Keratinocyte (primary cell): ENCODE results near the gene STK40. TPM values are rescaled to one million over a fixed set of nuclear protein-coding genes. Genes with fewer than 3 reads are reported as not detected.

ENCODE experiments used
- DNase-seq: peaks from one replicate; pipeline ENCODE4 v3.0.0-alpha.2; 2011; ENCODE audit warnings: low read depth, missing footprints, low spot score
- FAIRE-seq: peaks from 2 replicates; lab custom pipeline; 2011; peaks lifted over from hg19 to GRCh38; lab: Jason Lieb, UNC
- H2AFZ ChIP-seq: 2 replicates; pipeline ENCODE4 v1.6.0; 2012; ENCODE audit warnings: low read length, control low read depth, inconsistent platforms; ENCODE audit not compliant: control insufficient read depth
- H3K27ac ChIP-seq: 2 replicates; pipeline ENCODE4 v1.5.1; 2011; ENCODE audit warnings: low read length; ENCODE audit not compliant: control insufficient read depth, insufficient read depth
- H3K27me3 ChIP-seq: 3 replicates; pipeline ENCODE4 v1.6.0; 2011; ENCODE audit warnings: low read length; ENCODE audit not compliant: control insufficient read depth, insufficient read depth; ENCODE audit errors: extremely low read depth
- H3K36me3 ChIP-seq, 2 experiments: 2 replicates in 1 of 2; 3 replicates in 1 of 2; pipeline ENCODE4 v1.5.1; 2011; ENCODE audit warnings: low read length in 2 of 2, mild to moderate bottlenecking in 1 of 2; ENCODE audit not compliant: control insufficient read depth in 2 of 2, insufficient read depth in 2 of 2; ENCODE audit errors: extremely low read depth in 1 of 2
- H3K4me1 ChIP-seq: 3 replicates; pipeline ENCODE4 v1.5.1; 2011; ENCODE audit warnings: low read length; ENCODE audit not compliant: control insufficient read depth, insufficient read depth; ENCODE audit errors: extremely low read depth
- H3K4me2 ChIP-seq: 3 replicates; pipeline ENCODE4 v1.6.0; 2011; ENCODE audit warnings: low read depth, low read length; ENCODE audit not compliant: control insufficient read depth, insufficient read depth; ENCODE audit errors: extremely low read depth
- H3K4me3 ChIP-seq, 3 experiments: fragments of 200-600 bp in 1 of 3; sonication (generic) in 1 of 3; 2 replicates in 2 of 3; 3 replicates in 1 of 3; pipeline ENCODE4 v1.5.1; 2011 to 2016; ENCODE audit warnings: low read length in 3 of 3, mild to moderate bottlenecking in 3 of 3, control low read depth in 2 of 3, inconsistent platforms in 1 of 3, low read depth in 1 of 3, mixed read lengths in 1 of 3, mixed run types in 1 of 3, moderate library complexity in 1 of 3; ENCODE audit not compliant: control insufficient read depth in 2 of 3, insufficient read depth in 2 of 3; ENCODE audit errors: extremely low read depth in 1 of 3
- H3K79me2 ChIP-seq: 2 replicates; pipeline ENCODE4 v1.6.0; 2012; ENCODE audit warnings: low read length; ENCODE audit not compliant: control insufficient read depth, insufficient read depth
- H3K9ac ChIP-seq: 3 replicates; pipeline ENCODE4 v1.6.0; 2011; ENCODE audit warnings: low read length; ENCODE audit not compliant: control insufficient read depth, insufficient read depth; ENCODE audit errors: extremely low read depth
- H3K9me1 ChIP-seq: 3 replicates; pipeline ENCODE4 v1.6.0; 2011; ENCODE audit warnings: low read length; ENCODE audit not compliant: control insufficient read depth, insufficient read depth; ENCODE audit errors: extremely low read depth
- H3K9me3 ChIP-seq: 2 replicates; pipeline ENCODE4 v1.5.1; 2012; ENCODE audit warnings: low read depth, low read length; ENCODE audit not compliant: control insufficient read depth
- H4K20me1 ChIP-seq: 3 replicates; pipeline ENCODE4 v1.6.0; 2011; ENCODE audit warnings: low read length; ENCODE audit not compliant: control insufficient read depth, insufficient read depth; ENCODE audit errors: extremely low read depth
- EZH2 ChIP-seq: IDR thresholded peaks from one replicate; pipeline ENCODE4 v1.6.1; 2012; ENCODE audit warnings: inconsistent platforms, mild to moderate bottlenecking, low read length, moderate library complexity
- dilution Hi-C: fragments of 300-500 bp; cut with MboI; formaldehyde crosslinking; loops from one replicate; pipeline ENCODE4 v1.7.0; 2020; ENCODE audit warnings: low sequenced_read_pairs; ENCODE audit not compliant: extremely low pct_ligation_motif_present
- polyA plus RNA-seq, 5 experiments: library from polyadenylated mRNA; depleted of rRNA in 3 of 5; stranded (reverse) in 3 of 5; stranded (forward) in 1 of 5; unstranded in 1 of 5; fragments of >200 nt; gene quantifications; 1 replicate in 1 of 5; 2 replicates in 3 of 5; 3 replicates in 1 of 5; pipeline versions ENCODE4 v1.2.1 to v1.2.3, GENCODE V29; 2011 to 2012; ENCODE audit warnings: missing spikeins in 2 of 5, low read depth in 1 of 5, low replicate concordance in 1 of 5
- TF ChIP-seq, protein P1 (sequence below), 3 experiments: IDR thresholded peaks in 1 of 3; conservative IDR thresholded peaks in 1 of 3; optimal IDR thresholded peaks in 1 of 3; 2 replicates in 2 of 3; 3 replicates in 1 of 3; pipeline versions ENCODE3 to v1.5.1; 2011; ENCODE audit warnings: low read length in 3 of 3, mild to moderate bottlenecking in 3 of 3, moderate library complexity in 2 of 3, control low read depth in 1 of 3, inconsistent platforms in 1 of 3; ENCODE audit not compliant: insufficient read depth in 2 of 3; ENCODE audit errors: extremely low read depth in 1 of 3

The STK40 gene
- polyA plus RNA-seq, 1 donor (not counting 4 experiments of a cell fraction or from before 2014, with no cell fraction given) = 10.4 TPM

DNA sequence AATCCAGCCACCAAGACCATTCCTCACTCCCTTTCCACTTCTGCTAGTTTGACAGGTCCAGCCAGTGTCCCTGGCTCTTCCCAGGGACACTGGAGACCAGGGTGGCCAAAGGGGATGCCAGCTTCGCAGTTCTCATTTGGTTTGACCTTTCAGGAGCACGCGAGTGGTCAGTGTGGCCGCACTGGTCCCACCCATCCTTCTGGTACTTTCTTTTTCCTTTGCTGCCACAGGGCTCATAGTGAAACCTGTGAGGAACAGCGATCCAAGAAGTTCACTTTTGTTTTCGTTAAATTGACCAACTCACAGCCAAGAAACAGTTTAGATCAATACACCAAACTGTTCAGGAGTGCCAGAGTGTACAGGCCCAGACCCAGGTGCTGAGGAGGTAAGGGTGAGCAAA lies 47.9 kb downstream of the STK40 start:
- FAIRE-seq (no peak), DNase-seq (no peak)
- H3K27me3 ChIP-seq = no peaks in the 10 kb centered on the region
- TF ChIP-seq, protein P1, sequence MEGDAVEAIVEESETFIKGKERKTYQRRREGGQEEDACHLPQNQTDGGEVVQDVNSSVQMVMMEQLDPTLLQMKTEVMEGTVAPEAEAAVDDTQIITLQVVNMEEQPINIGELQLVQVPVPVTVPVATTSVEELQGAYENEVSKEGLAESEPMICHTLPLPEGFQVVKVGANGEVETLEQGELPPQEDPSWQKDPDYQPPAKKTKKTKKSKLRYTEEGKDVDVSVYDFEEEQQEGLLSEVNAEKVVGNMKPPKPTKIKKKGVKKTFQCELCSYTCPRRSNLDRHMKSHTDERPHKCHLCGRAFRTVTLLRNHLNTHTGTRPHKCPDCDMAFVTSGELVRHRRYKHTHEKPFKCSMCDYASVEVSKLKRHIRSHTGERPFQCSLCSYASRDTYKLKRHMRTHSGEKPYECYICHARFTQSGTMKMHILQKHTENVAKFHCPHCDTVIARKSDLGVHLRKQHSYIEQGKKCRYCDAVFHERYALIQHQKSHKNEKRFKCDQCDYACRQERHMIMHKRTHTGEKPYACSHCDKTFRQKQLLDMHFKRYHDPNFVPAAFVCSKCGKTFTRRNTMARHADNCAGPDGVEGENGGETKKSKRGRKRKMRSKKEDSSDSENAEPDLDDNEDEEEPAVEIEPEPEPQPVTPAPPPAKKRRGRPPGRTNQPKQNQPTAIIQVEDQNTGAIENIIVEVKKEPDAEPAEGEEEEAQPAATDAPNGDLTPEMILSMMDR (optimal IDR thresholded peaks at IDR 0.05 in 1 of 3, IDR thresholded peaks at IDR 0.05 in 1 of 3, conservative IDR thresholded peaks at IDR 0.05 in 1 of 3; ENCODE audit: extremely low read depth in 1 of 3, insufficient read depth in 2 of 3, low read length in 3 of 3) = no peak
- no peak for TF ChIP-seq EZH2
- no peak overlapping the region for H2AFZ ChIP-seq
- H3K4me2 ChIP-seq = no peak overlapping the region
- no peaks in the 10 kb centered on the region for H3K9me3 ChIP-seq
- H4K20me1 ChIP-seq = no peaks in the 10 kb centered on the region
- no peak overlapping the region for H3K9ac ChIP-seq
- no peak overlapping the region for H3K27ac ChIP-seq
- H3K4me1 ChIP-seq = peaks cover under 1% of the 10 kb centered on the region
- H3K4me3 ChIP-seq = no peak overlapping the region
- no peaks in the 10 kb centered on the region for H3K79me2 ChIP-seq
- dilution Hi-C loops = no loop called here
- peaks cover 3 to 11% of the 10 kb centered on the region in 2 experiments for H3K36me3 ChIP-seq
- H3K9me1 ChIP-seq = no peaks in the 10 kb centered on the region

DNA sequence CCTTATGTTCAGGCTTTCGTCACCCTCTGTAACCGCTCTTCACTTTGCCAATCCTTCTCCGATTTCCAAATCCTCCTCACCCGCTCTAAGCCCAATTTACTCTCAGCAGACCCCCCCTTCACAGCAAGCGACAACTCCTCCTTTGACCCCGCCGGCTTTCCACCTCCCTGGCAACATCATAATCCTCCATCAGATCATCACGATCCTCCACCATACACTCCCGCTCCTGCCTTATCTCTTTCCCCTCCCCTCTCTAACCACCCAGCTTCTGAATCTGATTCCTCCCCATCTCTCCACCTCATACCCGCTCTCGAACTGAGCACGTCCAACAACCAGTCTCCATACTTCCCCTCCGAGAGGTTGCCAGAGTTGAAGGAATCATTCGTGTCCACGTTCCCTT lies 54.8 kb downstream of the STK40 start:
- Histone ChIP-seq H2AFZ (no peak overlapping the region), H3K9me1 (no peaks in the 10 kb centered on the region), H3K27ac (no peak overlapping the region), H3K4me1 (peaks cover 16% of the 10 kb centered on the region), H4K20me1 (no peaks in the 10 kb centered on the region), H3K9ac (no peak overlapping the region), H3K4me3 (no peak overlapping the region), H3K4me2 (no peak overlapping the region), H3K36me3 (peaks cover 0 to 1% of the 10 kb centered on the region in 2 experiments), H3K27me3 (no peaks in the 10 kb centered on the region), H3K79me2 (no peaks in the 10 kb centered on the region), H3K9me3 (no peaks in the 10 kb centered on the region)
- dilution Hi-C loops = no loop called here
- no peak for FAIRE-seq
- no peak for DNase-seq
- TF ChIP-seq, protein P1 (optimal IDR thresholded peaks at IDR 0.05 in 1 of 3, IDR thresholded peaks at IDR 0.05 in 1 of 3, conservative IDR thresholded peaks at IDR 0.05 in 1 of 3; ENCODE audit: extremely low read depth in 1 of 3, insufficient read depth in 2 of 3, low read length in 3 of 3) = no peak
- no peak for TF ChIP-seq EZH2
